Mammary epithelial cell (primary cell): Measurements from ENCODE around the gene SOS2.

ENCODE experiments used
- CTCF ChIP-seq, 2 donors: IDR thresholded peaks in 1 of 2; conservative IDR thresholded peaks in 1 of 2; 2 replicates each; pipeline ENCODE4 v1.5.1; 2011 to 2012; ENCODE audit warnings: inconsistent platforms in 2 of 2, low read length in 2 of 2, mild to moderate bottlenecking in 2 of 2, control low read depth in 1 of 2, low read depth in 1 of 2; ENCODE audit not compliant: insufficient read depth in 1 of 2; ENCODE audit errors: extremely low read depth in 1 of 2
- EZH2 ChIP-seq: IDR thresholded peaks from 2 replicates; pipeline ENCODE4 v1.6.1; 2012; ENCODE audit warnings: low read length, inconsistent platforms, borderline replicate concordance

DNA sequence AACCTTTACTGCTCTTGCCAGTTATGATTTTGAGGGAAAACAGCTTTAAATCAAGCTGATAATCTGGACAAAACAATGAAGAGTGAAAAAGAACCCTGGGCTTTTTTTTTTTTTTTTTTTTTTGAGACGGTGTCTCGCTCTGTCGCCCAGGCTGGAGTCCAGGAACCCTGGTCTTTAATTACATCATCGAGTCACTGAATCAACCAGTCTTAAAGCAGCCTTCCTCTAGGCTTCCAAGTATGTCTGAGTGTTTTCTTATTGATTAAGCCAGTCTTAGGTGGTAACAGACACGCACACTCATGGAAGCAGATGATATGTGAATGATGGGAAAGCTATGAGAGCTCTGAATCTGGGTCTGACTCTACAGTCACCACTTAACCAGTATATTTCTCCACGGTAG, 109.1 kb downstream of the SOS2 start:
- TF ChIP-seq CTCF (conservative IDR thresholded peaks at IDR 0.05 in 1 of 2, IDR thresholded peaks at IDR 0.05 in 1 of 2; ENCODE audit: extremely low read depth in 1 of 2, insufficient read depth in 1 of 2, low read depth in 1 of 2, low read length in 2 of 2), result no peak
- no peak for TF ChIP-seq EZH2
